Sciatic nerve (tissue), 2 donors: Measurements from ENCODE around the gene USP12. TPM values are rescaled to one million over a fixed set of nuclear protein-coding genes. Genes with fewer than 3 reads are reported as not detected.
"Not testable (repeated sequence)": the region's sequence is repeated elsewhere in the genome, so short reads cannot be mapped to it uniquely, and the experiment has no call there.

Source experiments
- ATAC-seq: fragments of 200-7000 bp; cut with Tn5 transposase; one replicate; pipeline ENCODE4 v1.9.1; 2020; ENCODE audit warnings: mild to moderate bottlenecking, moderate library complexity
- DNase-seq: peaks from one replicate; pipeline ENCODE4 v3.0.0-alpha.2; 2020; ENCODE audit warnings: low spot score
- intact Hi-C: fragments of 100-400 bp; cut with DNase I; formaldehyde crosslinking; loops from one replicate; pipeline ENCODE4 v1.14.2; 2022
- total RNA-seq: library from RNA; stranded (reverse); fragmentation: NEBNext Ultra II Directional; extraction: Animal tissue kit (Norgen Biotek cat#: 25700); gene quantifications from one replicate; pipeline ENCODE4 v1.2.1, GENCODE V29; 2021
- donor health status: DM: no; HTN: no; CAD: no.
- donor health status: DM: no; HTN: no; CAD: no.

USP12 gene
- total RNA-seq, 1 donor from 2014 or later: 32.7 TPM

DNA sequence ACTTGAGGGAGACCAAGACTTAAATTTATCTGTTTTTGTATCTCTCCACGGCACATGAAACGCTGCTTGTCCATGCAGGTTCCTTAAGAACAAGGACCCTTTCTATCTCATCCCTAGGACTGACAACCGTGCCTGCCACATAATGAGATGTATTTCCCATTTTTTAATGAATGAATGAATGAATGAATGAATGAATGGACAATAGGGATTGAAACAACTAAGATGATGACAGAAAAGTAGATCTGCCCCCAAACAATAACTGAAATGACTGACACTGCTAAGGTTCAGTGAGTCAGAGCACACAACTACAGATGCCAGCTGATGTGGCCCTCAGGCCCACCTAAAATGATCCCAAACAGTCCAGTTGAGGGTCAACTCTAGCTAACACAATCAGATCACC lies 69.8 kb downstream of the USP12 start:
- intact Hi-C loops: no loop called here

DNA sequence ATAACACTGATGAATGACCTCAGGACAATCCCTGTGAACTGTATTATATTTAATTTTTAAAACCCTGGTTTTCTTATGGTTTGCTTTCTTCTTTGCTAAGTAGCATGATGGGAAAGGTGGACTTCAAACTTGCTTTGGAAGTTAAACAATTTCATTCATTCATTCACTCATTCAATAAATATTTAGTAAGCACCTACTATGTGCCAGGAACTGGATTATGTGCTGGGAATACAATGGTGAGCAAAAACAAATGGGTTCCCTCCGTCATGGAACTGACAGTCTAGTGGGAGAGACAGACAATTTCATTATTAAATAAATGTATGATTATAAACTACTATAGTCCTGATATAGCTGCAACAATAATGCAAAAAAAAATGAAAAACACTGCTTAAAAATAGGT lies 70.3 kb downstream of the USP12 start:
- DNase-seq (no peak), ATAC-seq (no peak)
- intact Hi-C loops: no loop called here

More for the DNA sequence above, 69.8 kb downstream of the USP12 start:
- ATAC-seq: no peak
- no peak for DNase-seq

DNA sequence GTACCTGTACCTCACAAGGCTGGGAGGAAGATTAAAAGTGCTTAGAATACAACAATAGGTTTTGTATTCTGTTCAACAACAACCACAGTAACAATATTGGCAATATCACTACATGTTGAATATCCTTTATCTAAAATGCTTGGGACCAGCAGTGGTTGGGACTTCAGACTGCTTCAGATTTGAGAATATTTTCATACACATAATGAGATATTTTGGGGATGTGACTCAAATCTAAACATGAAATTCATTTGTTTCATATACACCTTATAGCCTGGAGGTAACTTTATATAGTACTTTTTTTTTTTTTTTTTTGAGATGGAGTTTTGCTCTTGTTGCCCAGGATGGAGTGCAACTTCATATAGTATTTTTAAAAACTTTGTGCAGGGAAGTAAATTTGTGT lies 73.9 kb downstream of the USP12 start:
- DNase-seq (no peak), ATAC-seq (no peak)
- intact Hi-C loops: no loop called here

DNA sequence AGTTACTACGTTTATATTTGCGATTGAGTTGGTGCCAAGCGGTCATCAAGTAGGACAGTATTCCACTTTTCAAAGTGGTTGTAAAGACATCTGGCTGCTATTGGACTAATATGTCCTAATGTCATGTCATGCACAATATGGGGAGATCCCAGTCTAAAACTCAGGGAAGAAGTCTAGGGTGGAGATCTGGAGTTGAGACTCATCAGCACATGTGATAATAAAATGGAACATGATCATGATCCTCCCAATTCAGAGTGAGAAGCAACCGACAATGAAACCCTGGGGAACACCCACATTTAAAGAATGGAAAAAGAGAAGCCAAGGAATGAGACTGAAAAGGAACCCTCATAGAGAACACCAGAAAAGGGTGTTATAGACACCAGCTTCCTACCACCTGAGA lies 80.2 kb downstream of the USP12 start:
- intact Hi-C loops: no loop called here
- DNase-seq: no peak
- no peak for ATAC-seq

DNA sequence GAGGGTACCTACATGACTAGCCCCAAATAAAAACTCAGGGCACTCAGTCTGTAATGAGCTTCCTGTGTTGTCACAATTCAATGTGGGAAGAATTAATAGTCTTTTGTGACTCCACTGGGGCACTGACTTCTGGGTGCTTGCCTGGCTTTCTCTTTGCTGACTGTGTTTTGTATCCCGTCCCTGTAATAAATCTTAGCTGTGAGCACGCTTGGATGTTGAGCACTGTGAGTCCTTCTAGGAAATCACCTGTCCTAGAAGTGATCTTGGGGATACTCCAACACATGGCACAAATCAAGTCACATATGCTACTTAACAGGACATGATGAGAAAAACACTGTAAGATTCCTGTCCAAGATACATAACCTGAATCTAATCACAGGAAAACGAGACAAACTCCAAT lies 83.0 kb downstream of the USP12 start:
- DNase-seq (no peak), ATAC-seq (no peak)
- intact Hi-C loops: no loop called here

DNA sequence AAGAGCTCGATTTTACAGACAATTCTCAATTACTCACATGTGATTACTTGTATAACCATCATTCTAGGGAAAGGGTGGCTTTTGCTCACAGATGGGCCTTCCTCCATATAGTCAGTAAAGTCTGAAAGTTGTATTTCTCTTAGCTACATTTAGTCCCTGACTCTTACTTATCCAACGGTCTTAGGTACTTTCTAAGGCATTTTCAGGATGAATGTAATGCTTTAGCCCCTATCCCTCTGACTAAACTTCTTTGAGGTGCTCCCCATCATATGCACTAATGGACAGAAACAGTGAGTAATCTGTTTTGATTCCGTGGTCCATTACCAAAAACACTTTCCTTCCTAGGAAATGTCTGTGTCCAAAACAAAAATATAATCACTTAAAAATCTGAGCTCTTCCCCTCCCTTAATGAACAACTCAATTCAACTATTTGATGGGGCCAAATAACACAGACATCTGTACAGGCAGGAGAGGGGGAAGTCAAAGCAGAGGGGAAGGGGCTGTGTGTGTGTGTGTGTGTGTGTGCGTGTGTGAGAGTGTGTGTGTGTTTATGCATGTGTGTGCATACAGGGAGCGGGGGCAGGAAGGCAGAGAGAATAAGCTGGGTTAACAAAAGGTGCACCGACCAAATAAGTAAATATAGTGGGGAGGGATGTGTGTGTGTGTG lies 84.9 kb downstream of the USP12 start:
- DNase-seq: no peak
- intact Hi-C loops: no loop called here
- no peak for ATAC-seq

DNA sequence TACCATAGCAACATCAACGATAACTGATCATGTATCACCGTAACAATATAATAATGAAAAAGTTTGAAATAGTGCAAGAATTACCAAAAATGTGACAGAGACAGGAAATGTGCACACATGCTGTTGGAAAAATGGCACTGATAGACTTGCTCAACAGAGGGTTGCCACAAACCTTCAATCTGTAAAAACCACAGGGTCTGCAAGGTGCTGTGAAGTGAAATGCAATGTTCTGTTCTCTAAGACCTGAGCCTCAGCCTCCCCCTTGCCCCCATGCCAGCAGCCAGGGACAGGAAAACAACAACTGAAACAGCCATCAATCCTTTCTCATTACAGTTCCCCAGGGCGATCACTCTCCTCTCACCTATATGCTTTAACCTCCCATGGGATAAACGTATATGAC lies 88.4 kb downstream of the USP12 start:
- DNase-seq (no peak), ATAC-seq (no peak)
- intact Hi-C loops: no loop called here

DNA sequence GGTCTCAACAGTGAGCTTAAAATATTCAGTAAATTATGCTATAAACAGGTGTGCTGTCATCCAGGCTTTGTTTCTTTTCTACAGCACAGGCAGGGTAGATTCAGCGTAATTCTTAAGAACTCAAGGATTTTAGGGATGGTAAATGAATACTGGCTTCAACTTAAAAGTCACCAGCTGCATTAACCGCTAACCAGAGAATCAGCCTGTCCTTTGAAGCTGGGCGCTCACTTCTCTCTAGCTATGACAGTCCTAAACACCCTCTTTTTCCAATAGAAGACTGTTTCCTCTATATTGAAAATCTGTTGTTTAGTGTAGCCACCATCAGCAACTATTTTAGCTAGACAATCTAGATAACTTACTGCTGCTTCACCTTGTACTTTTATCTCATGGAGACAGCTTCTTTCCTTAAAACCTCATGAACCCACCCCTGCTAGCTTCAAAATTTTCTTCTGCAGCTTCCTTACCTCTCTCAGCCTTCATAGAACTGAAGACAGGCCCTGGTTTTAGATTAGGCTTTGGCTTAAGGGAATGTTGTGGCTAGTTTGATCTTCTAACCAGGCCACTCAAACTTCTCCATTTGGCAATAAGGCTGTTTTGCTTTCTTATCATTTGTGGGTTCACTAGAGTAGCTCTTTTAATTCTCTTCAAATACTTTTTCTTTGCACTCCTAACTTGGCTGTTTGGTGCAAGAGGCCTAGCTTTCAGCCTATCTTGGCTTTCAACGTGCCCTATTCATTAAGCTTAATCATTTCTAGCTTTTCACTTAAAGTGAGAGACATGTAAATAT lies 89.5 kb downstream of the USP12 start:
- DNase-seq (no peak), ATAC-seq (no peak)
- intact Hi-C loops: no loop called here

DNA sequence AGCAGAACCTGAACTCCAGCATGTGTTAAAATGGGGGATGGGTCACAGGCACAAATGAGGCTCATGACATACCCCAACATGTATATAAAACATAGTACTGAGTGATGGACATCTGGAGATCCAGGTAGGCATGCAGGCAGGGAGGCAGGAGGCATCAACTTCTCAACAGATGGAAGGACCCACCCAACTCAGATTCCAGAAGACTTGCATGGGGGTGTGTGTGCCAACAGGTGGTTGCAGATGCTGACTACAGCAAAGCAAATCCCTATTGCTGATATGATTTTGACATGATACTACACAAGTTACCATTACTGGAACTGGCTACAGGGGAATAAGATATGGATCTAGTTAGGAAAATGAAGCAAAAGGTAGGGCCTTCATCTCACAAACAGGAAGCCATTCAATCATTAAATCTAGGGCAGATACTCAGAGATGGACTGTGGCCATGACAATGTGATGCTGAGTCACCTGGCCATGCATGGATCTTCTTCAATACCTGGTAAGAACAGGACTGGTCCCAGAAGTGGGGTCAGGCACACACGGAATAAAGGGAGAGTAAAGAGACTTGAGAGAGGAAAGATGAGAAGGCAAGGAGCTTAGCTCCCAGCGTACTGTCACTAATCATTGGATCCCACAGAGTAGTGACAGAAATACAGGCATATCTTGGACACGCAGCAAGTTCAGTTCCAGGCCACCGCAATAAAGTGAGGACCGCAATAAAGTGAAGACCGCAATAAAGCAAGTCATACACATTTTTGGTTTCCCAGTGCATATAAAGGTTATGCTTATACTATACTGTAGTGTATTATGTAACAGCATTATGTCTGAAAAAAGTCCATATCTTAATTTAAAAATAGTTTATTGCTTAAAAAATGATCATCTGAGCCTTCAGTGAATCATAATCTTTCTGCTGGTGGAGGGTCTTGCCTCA lies 91.3 kb downstream of the USP12 start:
- DNase-seq (no peak), ATAC-seq (no peak)
- intact Hi-C loops: no loop called here

DNA sequence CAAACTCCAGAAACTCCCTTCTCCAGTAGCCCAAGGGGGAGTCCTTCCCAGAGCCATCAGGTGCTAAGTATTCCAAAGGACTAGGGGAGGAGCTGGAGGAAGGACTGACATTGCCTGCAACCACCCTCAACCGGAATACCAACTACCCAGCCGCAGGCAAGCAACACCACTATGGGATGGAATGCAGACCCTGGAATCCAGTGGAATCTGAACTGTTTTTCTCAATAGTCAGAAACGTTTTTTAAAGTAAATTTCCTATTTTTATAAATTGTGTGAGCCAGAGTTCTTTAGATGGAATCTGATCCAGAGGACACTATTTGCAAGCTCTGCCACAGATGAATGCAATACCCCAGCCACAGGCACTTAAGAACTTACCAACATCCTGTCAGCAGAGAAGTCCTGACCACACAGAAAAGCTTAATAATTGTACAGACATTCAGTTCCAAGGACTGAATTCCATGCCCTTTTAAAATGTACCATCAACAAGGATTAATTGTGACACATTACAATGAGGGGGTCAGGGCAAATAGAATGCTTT lies 92.1 kb downstream of the USP12 start:
- intact Hi-C loops: no loop called here
- ATAC-seq (no peak), DNase-seq (no peak)

DNA sequence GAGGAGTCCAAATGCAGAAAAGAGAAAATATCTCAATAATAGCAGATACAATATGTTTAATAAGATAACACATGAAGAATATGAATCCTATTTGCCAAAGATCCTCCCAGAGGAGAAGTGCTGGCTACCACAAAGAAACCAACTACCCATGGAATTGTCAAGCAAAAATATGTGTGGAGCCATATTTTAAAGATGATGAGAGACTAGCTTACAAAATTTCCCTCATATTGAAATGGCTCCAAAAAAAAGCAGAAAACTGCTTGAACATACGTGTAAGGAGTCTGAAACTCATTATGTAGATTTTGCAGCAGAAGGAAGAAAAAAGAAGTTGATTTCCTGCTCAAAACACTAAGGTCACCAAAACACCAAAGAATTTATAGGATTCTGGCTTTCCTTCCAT lies 94.2 kb downstream of the USP12 start:
- DNase-seq: no peak
- intact Hi-C loops: no loop called here
- no peak for ATAC-seq

DNA sequence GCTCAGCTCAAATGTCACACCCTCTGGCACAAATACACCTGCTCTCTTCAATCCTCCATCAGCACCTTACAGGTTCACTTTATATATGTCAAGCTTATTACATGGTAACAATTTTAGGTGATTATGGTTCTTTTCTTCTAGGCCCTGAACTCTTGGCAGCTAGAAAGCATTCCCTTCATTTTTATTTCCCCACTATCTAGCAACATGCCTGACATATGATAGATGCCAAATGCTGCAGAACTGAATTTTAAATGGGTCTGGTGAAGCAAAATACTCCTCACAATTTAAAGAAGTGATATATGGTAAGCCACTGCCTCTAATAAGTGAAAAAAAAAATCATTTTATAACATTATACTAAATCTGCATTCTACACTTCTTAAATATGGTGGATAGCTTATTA lies 95.2 kb downstream of the USP12 start:
- DNase-seq (no peak), ATAC-seq (no peak)
- intact Hi-C loops: no loop called here

DNA sequence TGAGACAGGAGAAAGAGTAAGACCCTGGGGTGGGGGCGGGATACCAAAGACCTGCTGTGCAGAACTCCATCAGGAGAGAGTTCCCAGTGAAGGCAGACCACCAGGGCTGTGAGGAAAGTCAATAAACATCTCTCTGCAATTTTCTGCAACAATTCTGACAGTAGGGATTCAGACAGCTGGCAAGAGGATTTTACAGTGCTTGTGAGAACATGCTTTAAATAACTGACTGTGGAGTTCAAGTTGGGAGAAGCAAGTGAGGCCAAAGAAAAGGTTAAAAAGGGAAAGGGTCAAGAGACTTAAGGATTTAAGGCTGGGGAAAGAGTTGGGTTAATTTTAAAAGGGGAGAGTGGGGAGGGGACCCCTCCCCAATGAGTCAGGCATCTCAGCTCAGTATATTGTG lies 98.4 kb downstream of the USP12 start:
- no peak for ATAC-seq
- intact Hi-C loops: no loop called here
- DNase-seq: no peak

DNA sequence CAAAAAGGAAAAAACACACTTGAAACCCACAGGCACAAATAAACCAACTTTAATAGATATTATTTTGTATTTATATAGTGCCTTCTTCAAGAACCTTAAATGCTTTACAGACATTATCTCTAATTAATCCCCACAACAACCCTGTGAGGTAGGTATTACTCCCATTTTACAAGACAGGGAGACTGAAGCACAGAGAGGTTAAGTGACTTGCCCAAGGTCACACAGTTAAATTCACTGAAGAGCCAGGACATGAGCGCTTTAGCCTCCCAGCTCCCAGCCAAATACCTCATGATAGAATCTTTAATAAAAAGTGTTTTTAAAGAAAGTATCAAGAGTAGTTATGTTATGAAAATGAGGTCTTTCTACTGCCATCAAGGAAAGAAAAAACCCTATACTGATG lies 105.5 kb downstream of the USP12 start:
- ATAC-seq, intact Hi-C loops, DNase-seq: not testable (repeated sequence)

DNA sequence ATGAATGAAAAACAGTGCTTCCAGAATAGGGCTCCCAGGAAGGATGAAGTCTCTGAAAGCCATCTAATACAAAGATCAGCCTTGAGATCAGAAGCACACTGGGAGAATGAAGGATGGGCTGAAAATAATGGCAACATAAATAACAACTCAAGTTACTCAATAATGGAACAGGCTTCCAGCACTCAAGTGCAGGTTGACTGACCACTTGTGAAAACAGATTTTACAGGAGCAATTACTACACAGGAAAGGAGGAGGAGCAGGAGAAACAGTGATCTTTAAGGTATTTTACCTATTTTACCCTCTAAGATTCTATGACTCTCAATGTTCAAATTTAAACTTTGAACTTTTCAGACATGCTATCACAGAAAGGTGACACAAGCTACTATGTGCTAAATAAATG lies 106.0 kb downstream of the USP12 start:
- intact Hi-C loops: no loop called here
- DNase-seq (no peak), ATAC-seq (no peak)

DNA sequence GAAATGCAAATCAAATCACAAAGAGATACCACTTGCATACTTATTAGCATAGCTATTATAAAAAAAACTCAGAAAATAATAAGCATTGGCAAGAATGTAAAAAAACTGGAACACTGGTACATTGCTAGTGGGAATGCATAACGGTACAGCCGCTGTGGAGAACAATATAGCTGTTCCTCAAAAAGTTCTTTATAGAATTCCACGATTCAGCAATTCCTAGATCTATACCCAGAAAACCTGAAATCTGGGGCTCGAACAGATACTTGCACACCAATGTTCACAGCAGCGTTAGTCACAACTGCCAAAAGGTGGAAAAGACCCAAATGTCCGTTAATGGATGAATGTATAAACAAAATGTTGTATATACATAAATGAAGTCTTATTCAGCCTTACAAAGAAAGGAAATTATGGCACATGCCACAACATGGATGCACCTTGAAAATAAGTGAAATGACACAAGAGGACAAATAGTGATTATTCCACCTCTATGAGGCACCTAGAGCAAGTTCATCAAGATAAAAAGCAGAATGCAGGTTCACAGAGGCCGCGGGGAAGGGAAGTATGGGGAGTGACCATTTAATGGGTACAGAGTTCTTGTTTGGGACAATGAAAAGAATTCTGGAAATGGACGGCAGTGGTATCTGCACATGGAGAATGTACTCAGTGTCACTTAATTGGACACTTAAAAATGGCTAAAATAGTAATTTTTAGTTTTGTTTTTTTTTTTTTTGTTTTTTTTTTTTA lies 107.2 kb downstream of the USP12 start:
- ATAC-seq (no peak), DNase-seq (no peak)
- intact Hi-C loops: no loop called here

DNA sequence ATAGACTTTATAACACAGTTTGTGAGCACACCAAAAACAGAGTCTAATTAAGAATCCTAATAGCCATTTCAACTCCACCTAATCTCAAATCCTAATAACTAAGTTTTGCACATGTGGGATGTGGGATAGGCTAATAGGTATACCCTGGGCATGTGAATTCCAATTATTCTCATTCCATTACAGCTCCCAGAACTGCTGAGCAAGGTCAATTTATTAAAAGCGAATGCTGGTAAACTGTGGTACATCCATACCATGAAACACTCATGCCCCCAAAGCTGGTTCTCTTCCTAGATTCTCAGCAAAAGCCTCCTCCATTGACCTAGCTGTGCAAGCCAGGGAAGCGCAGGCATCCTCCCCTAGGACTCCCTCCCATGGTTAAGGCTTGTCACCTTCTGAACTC lies 113.8 kb downstream of the USP12 start:
- DNase-seq: no peak
- intact Hi-C loops: no loop called here

DNA sequence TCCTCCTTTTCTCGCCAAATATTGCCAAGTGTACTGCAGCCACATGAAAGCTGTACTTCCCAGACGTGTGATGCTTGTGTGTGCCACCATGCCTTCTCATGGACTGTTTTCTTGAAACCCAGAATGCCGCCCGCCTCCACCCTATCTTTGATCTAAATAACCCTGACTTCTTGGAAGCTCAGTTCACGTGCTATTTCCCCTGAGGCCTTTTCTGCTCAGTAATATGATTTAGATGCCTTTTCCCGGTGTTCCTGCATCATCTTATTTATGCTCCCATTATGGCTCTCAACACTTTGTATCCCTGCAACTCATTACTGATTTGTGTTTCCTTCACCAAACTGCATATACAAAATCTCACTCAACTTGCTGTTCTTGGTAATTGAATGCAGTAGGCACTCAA lies 116.1 kb downstream of the USP12 start:
- DNase-seq (no peak), ATAC-seq (no peak)
- intact Hi-C loops: no loop called here

More for the DNA sequence above, 113.8 kb downstream of the USP12 start:
- ATAC-seq: no peak

DNA sequence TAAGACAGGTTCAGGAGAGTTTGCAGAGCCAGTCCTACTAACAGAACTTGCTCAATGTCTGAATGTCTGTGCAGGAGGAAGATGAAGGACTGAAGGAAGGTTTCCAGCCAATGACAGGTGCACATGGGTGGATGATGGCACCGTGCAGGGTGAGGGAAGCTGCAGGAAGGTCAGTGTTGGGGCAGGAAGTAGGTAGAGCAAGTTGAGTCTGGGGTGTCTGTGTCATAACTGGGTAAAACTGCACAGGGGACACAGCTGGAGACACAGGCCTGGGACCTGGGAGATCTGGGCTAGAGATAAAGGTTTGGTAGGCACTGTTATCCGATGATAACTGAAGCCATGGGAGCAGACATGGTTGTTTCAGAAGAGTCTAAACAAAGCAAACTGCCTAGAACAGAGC lies 116.9 kb downstream of the USP12 start:
- no peak for ATAC-seq
- intact Hi-C loops: no loop called here
- DNase-seq: no peak
